Neural cell (in vitro differentiated cells): ENCODE results near the gene SLC6A6. TPM values are rescaled to one million over a fixed set of nuclear protein-coding genes. Genes with fewer than 3 reads are reported as not detected.

Source experiments
- H2AFZ ChIP-seq: fragments of 200-600, 300-800 bp; sonication (generic), shearing (Covaris generic); 2 replicates; pipeline ENCODE4 v1.6.0; 2014; ENCODE audit warnings: low read depth, mild to moderate bottlenecking, antibody characterized with exemption, low read length, moderate library complexity
- H3F3A ChIP-seq: fragments of 200-600 bp; shearing (Covaris generic); 2 replicates; pipeline ENCODE4 v1.6.1; 2016; ENCODE audit warnings: mild to moderate bottlenecking, moderate library complexity, mixed read lengths, antibody characterized with exemption, low read length; ENCODE audit not compliant: insufficient read depth, poor library complexity, severe bottlenecking
- H3K27ac ChIP-seq: fragments of 200-600, 300-800 bp; sonication (generic), shearing (Covaris generic); 2 replicates; pipeline ENCODE4 v1.5.1; 2014; ENCODE audit warnings: mild to moderate bottlenecking, low read length, moderate library complexity
- H3K27me3 ChIP-seq: fragments of 300-800, 200-600 bp; sonication (generic), shearing (Covaris generic); 2 replicates; pipeline ENCODE4 v1.6.0; 2014; ENCODE audit warnings: mild to moderate bottlenecking, low read depth, low read length, moderate library complexity; ENCODE audit not compliant: insufficient read depth
- H3K36me3 ChIP-seq: fragments of 300-800, 200-600 bp; sonication (generic), shearing (Covaris generic); 2 replicates; pipeline ENCODE4 v1.5.1; 2014; ENCODE audit warnings: mild to moderate bottlenecking, antibody characterized with exemption, low read length, moderate library complexity; ENCODE audit not compliant: insufficient read depth
- H3K4me2 ChIP-seq: fragments of 300-800, 200-600 bp; sonication (generic), shearing (Covaris generic); 2 replicates; pipeline ENCODE4 v1.6.0; 2014; ENCODE audit warnings: mild to moderate bottlenecking, low read length
- H3K4me3 ChIP-seq: fragments of 300-800, 200-600 bp; sonication (generic), shearing (Covaris generic); 2 replicates; pipeline ENCODE4 v1.5.1; 2014; ENCODE audit warnings: mild to moderate bottlenecking, low read length, moderate library complexity
- H3K79me2 ChIP-seq: fragments of 200-600 bp; shearing (Covaris generic); replicated peaks from 2 replicates; pipeline ENCODE4 v1.6.0; 2014; ENCODE audit warnings: mild to moderate bottlenecking, low read length, moderate library complexity; ENCODE audit not compliant: insufficient read depth
- H3K9ac ChIP-seq: fragments of 300-800, 200-600 bp; sonication (generic), shearing (Covaris generic); 2 replicates; pipeline ENCODE4 v1.6.1; 2016; ENCODE audit warnings: mild to moderate bottlenecking, low read length, mixed read lengths
- H3K9me2 ChIP-seq: fragments of 200-600 bp; shearing (Covaris generic); 2 replicates; pipeline ENCODE4 v1.6.1; 2016; ENCODE audit warnings: mild to moderate bottlenecking, low read length, mixed read lengths; ENCODE audit not compliant: insufficient read depth
- H3K9me3 ChIP-seq: fragments of 200-600, 300-800 bp; sonication (generic), shearing (Covaris generic); 2 replicates; pipeline ENCODE4 v1.6.1; 2016; ENCODE audit warnings: mild to moderate bottlenecking, mixed run types, low read length, moderate library complexity, mixed read lengths
- H4K20me1 ChIP-seq: fragments of 200-600 bp; shearing (Covaris generic); 2 replicates; pipeline ENCODE4 v1.6.1; 2016; ENCODE audit warnings: mild to moderate bottlenecking, mixed run types; ENCODE audit not compliant: insufficient read depth
- CTCF ChIP-seq: fragments of 450-650 bp; IDR thresholded peaks from 2 replicates; pipeline ENCODE4 v1.5.1; 2014; ENCODE audit warnings: antibody characterized with exemption, mild to moderate bottlenecking, moderate library complexity; ENCODE audit not compliant: poor library complexity, severe bottlenecking
- EP300 ChIP-seq: fragments of 450-650 bp; conservative IDR thresholded peaks from 2 replicates; pipeline ENCODE4 v1.6.1; 2014; ENCODE audit warnings: antibody characterized with exemption, mild to moderate bottlenecking, moderate library complexity; ENCODE audit not compliant: poor library complexity, severe bottlenecking
- EZH2 ChIP-seq: fragments of 200-600, 300-800 bp; shearing (Covaris generic), sonication (generic); IDR thresholded peaks from 2 replicates; pipeline ENCODE4 v1.6.1; 2014; ENCODE audit warnings: antibody characterized with exemption, low read length, borderline replicate concordance, mild to moderate bottlenecking; ENCODE audit not compliant: insufficient read depth, poor library complexity, severe bottlenecking
- MXI1 ChIP-seq: fragments of 450-650 bp; conservative IDR thresholded peaks from 2 replicates; pipeline ENCODE4 v1.6.1; 2014; ENCODE audit warnings: antibody characterized with exemption, mild to moderate bottlenecking; ENCODE audit not compliant: poor library complexity, severe bottlenecking
- POLR2AphosphoS5 ChIP-seq: IDR thresholded peaks from 2 replicates; pipeline ENCODE4 v1.6.1; 2012
- RAD21 ChIP-seq: fragments of 450-650 bp; conservative IDR thresholded peaks from 2 replicates; pipeline ENCODE4 v1.6.1; 2014; ENCODE audit warnings: antibody characterized with exemption, mild to moderate bottlenecking, moderate library complexity
- REST ChIP-seq: IDR thresholded peaks from 2 replicates; pipeline ENCODE4 v1.6.1; 2012; ENCODE audit warnings: borderline replicate concordance
- SMC3 ChIP-seq: fragments of 450-650 bp; conservative IDR thresholded peaks from 2 replicates; pipeline ENCODE4 v1.6.1; 2014; ENCODE audit warnings: antibody characterized with exemption, mild to moderate bottlenecking, moderate library complexity; ENCODE audit not compliant: poor library complexity
- TAF1 ChIP-seq: IDR thresholded peaks from 2 replicates; pipeline ENCODE4 v1.6.1; 2012; ENCODE audit warnings: low read depth
- polyA plus RNA-seq: library from polyadenylated mRNA; depleted of rRNA; stranded (reverse); fragments of >200 nt; gene quantifications from 2 replicates; pipeline ENCODE4 v1.2.3, GENCODE V29; 2014

The SLC6A6 gene
- polyA plus RNA-seq, 1 donor from 2014 or later = 15.9 TPM

- no peak overlapping the region for H3K27ac ChIP-seq
- no peak overlapping the region for H3K9ac ChIP-seq
- H3K4me3 ChIP-seq = no peak overlapping the region
- no peaks in the 10 kb centered on the region for H3K9me2 ChIP-seq
- H3K36me3 ChIP-seq = no peaks in the 10 kb centered on the region
- H4K20me1 ChIP-seq = no peaks in the 10 kb centered on the region
- no peak overlapping the region for H2AFZ ChIP-seq
- no peaks in the 10 kb centered on the region for H3K27me3 ChIP-seq
- no peak overlapping the region for H3K4me2 ChIP-seq
- no peak for TF ChIP-seq RAD21
- TF ChIP-seq TAF1 = no peak
- TF ChIP-seq SMC3 = no peak
- TF ChIP-seq POLR2AphosphoS5 = no peak
- no peak for TF ChIP-seq EZH2
- no peak for TF ChIP-seq MXI1
- TF ChIP-seq EP300 = no peak
- TF ChIP-seq CTCF = no peak
- TF ChIP-seq REST = no peak
- no peaks in the 10 kb centered on the region for H3F3A ChIP-seq
- H3K79me2 ChIP-seq = no peaks in the 10 kb centered on the region
- H3K9me3 ChIP-seq = no peaks in the 10 kb centered on the region
Measured at GRCh38 chr3:14491396-14492190, 89.2 kb downstream of the SLC6A6 start.

- Histone ChIP-seq H3K4me2 (no peak overlapping the region), H3K79me2 (no peaks in the 10 kb centered on the region), H3K36me3 (no peaks in the 10 kb centered on the region), H2AFZ (no peak overlapping the region), H3F3A (no peaks in the 10 kb centered on the region), H3K27ac (no peak overlapping the region), H3K4me3 (no peak overlapping the region), H3K9me2 (no peaks in the 10 kb centered on the region), H3K9me3 (no peaks in the 10 kb centered on the region), H3K27me3 (no peaks in the 10 kb centered on the region), H3K9ac (no peak overlapping the region), H4K20me1 (no peaks in the 10 kb centered on the region)
- TF ChIP-seq REST (no peak), RAD21 (no peak), TAF1 (no peak), POLR2AphosphoS5 (no peak), EZH2 (no peak), CTCF (no peak), SMC3 (no peak), MXI1 (no peak), EP300 (no peak)
Measured at GRCh38 chr3:14492948-14493881, 90.8 kb downstream of the SLC6A6 start.
